ENCODE data around the gene SIX2.
"Not testable (repeated sequence)": the region's sequence is repeated elsewhere in the genome, so short reads cannot be mapped to it uniquely, and the experiment has no call there.

Gene SIX2

GRCh38 chr2:45046786-45047185, 37.5 kb upstream of the SIX2 start:
- no peak for DNase-seq (ENCODE audit: low spot score)
- no peak for TF ChIP-seq CTCF (IDR thresholded peaks at IDR 0.05)
- H3K27ac ChIP-seq, result no peak overlapping the region
- H3K4me3 ChIP-seq, result no peak overlapping the region

- no peak for DNase-seq (ENCODE audit: low spot score)
- no peak overlapping the region for H3K27ac ChIP-seq
These were observed 36.5 kb upstream of the SIX2 start for GRCh38 chr2:45045706-45046105.

GRCh38 chr2:45044916-45045315, 35.7 kb upstream of the SIX2 start:
- Histone ChIP-seq H3K4me3 (no peak overlapping the region), H3K27ac (no peak overlapping the region)
- TF ChIP-seq CTCF (IDR thresholded peaks at IDR 0.05), result no peak
- no peak for DNase-seq (ENCODE audit: low spot score)

More at GRCh38 chr2:45045706-45046105, 36.5 kb upstream of the SIX2 start:
- no peak overlapping the region for H3K4me3 ChIP-seq
- TF ChIP-seq CTCF (IDR thresholded peaks at IDR 0.05), result no peak

- no peak overlapping the region for H3K4me3 ChIP-seq
- TF ChIP-seq CTCF (IDR thresholded peaks at IDR 0.05), result no peak
- no peak for DNase-seq (ENCODE audit: low spot score)
- no peak overlapping the region for H3K27ac ChIP-seq
These were observed 33.9 kb upstream of the SIX2 start for GRCh38 chr2:45043174-45043573.

GRCh38 chr2:45042401-45042800, 33.1 kb upstream of the SIX2 start:
- H3K27ac ChIP-seq, result no peak overlapping the region
- TF ChIP-seq CTCF (IDR thresholded peaks at IDR 0.05), result no peak
- no peak overlapping the region for H3K4me3 ChIP-seq
- no peak for DNase-seq (ENCODE audit: low spot score)

GRCh38 chr2:45040786-45041185, 31.5 kb upstream of the SIX2 start:
- TF ChIP-seq CTCF (IDR thresholded peaks at IDR 0.05), result no peak
- Histone ChIP-seq H3K4me3 (no peak overlapping the region), H3K27ac (no peak overlapping the region)
- DNase-seq (ENCODE audit: low spot score), result no peak

- H3K4me3 ChIP-seq; DNase-seq (ENCODE audit: low spot score); H3K27ac ChIP-seq: not testable (repeated sequence)
These were observed 30.6 kb upstream of the SIX2 start for GRCh38 chr2:45039804-45040203.

GRCh38 chr2:45038861-45039260, 29.6 kb upstream of the SIX2 start:
- H3K27ac ChIP-seq; H3K4me3 ChIP-seq; DNase-seq (ENCODE audit: low spot score): not testable (repeated sequence)
